VCaP (cell line): ENCODE results near the gene EFHC2.
"Not testable (repeated sequence)": the region's sequence is repeated elsewhere in the genome, so short reads cannot be mapped to it uniquely, and the experiment has no call there.

Experiments
- H3K27ac ChIP-seq: fragments of 450-650 bp; 2 replicates; pipeline ENCODE4 v1.5.1; 2017
- TF ChIP-seq, protein P1 (sequence below): fragments of 450-650 bp; conservative IDR thresholded peaks from 2 replicates; pipeline ENCODE4 v1.5.1; 2017; ENCODE audit warnings: mild to moderate bottlenecking, moderate library complexity

Gene EFHC2

DNA sequence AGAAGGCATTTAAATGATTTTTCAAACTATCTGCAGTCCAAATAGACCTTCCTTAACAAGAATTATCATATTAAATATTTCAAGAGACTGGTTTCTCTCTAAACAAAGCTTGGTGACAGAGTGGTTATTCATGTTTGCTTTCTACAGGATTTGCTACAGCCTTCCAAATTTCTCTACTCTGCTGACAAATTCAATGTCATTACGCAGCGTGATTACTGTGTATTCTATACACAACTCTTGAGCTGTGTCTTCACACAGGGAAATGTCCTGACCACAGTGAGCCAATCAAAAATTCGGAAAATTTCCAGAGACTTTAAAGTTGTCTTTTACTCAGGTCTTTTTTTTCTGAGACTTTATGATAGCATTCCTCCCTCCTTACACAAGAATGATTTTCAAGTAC, 75.6 kb downstream of the EFHC2 start:
- H3K27ac ChIP-seq = no peak overlapping the region
- TF ChIP-seq, protein P1, sequence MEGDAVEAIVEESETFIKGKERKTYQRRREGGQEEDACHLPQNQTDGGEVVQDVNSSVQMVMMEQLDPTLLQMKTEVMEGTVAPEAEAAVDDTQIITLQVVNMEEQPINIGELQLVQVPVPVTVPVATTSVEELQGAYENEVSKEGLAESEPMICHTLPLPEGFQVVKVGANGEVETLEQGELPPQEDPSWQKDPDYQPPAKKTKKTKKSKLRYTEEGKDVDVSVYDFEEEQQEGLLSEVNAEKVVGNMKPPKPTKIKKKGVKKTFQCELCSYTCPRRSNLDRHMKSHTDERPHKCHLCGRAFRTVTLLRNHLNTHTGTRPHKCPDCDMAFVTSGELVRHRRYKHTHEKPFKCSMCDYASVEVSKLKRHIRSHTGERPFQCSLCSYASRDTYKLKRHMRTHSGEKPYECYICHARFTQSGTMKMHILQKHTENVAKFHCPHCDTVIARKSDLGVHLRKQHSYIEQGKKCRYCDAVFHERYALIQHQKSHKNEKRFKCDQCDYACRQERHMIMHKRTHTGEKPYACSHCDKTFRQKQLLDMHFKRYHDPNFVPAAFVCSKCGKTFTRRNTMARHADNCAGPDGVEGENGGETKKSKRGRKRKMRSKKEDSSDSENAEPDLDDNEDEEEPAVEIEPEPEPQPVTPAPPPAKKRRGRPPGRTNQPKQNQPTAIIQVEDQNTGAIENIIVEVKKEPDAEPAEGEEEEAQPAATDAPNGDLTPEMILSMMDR = no peak

DNA sequence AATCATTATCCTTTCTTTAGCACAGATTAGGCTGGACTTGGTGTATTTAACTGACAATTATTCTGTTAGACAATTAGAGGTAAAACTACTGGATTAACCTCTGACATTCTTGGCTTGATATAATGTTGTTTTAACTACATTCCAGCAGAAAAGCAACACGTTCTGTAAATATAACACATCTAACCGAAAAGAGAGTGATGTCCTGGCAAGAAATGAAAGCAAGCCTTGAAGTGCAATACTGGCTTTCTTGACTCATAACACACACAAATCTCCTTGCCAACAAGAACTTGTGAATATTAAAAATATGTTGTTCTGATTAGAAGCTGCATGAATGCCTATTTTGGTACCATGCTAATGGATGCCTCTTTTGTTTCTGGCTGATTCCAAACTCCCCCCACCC, 76.4 kb downstream of the EFHC2 start:
- no peak overlapping the region for H3K27ac ChIP-seq
- TF ChIP-seq, protein P1 = no peak

DNA sequence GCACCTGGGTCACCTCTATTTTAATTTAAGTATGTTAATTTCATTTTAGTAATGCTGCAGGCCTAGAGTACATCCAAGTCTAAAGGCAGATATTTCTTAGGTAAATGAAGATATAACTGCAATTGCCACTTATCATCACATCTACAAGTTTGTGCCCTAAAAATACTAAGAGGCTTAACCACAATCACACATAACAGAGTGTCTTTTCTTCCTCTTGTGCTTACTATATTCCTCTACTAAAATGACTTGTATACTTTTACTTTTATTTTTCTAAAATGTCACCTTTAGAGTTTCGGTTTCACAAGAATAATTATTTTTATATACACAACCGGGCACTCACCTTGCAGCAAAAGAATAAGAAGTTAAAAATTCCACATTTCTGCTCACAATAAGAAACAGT, 77.9 kb downstream of the EFHC2 start:
- TF ChIP-seq, protein P1 = no peak
- H3K27ac ChIP-seq = no peak overlapping the region

DNA sequence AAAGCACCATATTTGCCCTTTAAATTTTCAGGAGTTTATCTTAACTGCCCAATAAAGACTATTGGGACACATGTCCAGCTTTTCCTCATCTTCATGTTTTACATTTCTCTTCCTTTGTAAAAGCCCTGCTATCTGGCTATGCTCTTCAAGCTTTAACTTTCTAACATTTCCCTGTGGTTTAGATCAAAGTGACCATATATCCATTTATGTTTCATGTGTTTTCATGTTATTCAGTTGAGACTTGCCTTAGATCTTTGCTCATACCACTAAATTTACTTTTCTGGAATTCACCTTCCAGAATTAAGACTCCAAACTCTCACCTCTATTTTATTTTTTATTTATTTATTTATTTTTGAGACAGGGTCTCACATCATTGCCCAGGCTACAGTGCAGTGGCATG, 78.5 kb downstream of the EFHC2 start:
- TF ChIP-seq, protein P1 = no peak
- no peak overlapping the region for H3K27ac ChIP-seq

DNA sequence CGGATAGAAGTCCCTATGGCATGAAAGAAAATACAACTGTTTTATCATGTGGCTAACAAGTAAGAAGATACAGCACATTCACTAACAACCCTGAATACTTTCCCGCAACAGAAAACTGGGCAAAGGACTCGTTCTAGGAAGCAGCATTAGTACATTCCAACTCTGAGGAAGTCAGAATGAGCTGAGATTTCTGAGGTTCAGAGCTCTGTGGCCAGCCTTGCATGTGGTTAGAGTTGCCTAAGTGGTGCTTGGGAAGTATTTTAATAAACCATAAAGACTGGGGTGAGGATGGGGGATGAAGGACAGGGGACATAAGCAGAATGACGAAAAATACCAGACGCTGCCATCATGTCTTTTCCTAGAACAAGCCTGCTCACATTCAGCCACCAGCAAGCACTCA, 82.2 kb downstream of the EFHC2 start:
- H3K27ac ChIP-seq = no peak overlapping the region

DNA sequence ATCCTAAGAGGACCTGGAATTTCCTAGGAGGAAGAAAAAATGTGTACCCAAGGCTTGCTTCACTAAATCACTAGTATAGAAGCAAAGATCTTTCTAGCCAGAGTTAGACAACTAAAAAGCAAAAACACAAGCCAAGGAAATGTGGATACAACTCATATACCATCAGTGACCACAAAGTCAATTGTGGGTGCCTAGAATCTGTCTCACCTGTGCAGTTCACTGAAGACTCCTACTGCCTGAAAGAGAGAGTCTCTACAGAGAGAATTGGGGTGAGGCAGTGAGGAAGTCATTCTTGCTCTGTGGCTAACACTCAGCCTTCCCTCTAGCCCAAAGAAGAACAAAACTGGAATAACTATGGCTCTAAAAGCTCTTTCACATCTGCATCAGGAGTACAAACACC, 82.9 kb downstream of the EFHC2 start:
- no peak overlapping the region for H3K27ac ChIP-seq
- TF ChIP-seq, protein P1 = no peak

More for the DNA sequence above, 82.2 kb downstream of the EFHC2 start:
- TF ChIP-seq, protein P1 = no peak

DNA sequence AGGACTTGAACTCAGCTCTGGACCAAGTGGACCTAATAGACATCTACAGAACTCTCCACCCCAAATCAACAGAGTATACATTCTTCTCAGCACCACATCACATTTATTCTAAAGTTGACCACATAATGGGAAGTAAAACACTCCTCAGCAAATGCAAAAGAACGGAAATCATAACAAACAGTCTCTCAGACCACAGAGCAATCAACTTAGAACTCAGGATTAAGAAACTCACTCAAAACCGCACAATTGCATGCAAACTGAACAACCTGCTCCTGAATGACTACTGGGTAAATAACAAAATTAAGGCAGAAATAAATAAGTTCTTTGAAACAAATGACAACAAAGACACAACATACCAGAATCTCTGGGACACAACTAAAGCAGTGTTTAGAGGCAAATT, 87.7 kb downstream of the EFHC2 start:
- H3K27ac ChIP-seq = not testable (repeated sequence)

DNA sequence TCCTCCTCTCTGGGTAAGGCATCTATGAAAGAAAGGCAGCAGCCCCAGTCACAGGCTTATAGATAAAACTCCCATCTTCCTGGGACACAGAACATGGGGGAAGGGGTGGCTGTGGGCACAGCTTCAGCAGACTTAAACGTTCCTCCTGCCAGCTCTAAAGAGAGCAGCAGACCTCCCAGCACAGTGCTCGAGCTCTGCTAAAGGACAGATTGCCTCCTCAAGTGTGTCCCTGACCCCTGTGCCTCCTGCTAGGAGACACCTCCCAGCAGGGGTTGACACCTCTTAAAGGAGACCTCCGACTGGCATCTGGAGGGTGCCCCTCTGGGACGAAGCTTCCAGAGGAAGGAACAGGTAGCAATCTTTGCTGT, 89.9 kb downstream of the EFHC2 start:
- TF ChIP-seq, protein P1 = no peak
- H3K27ac ChIP-seq = no peak overlapping the region

DNA sequence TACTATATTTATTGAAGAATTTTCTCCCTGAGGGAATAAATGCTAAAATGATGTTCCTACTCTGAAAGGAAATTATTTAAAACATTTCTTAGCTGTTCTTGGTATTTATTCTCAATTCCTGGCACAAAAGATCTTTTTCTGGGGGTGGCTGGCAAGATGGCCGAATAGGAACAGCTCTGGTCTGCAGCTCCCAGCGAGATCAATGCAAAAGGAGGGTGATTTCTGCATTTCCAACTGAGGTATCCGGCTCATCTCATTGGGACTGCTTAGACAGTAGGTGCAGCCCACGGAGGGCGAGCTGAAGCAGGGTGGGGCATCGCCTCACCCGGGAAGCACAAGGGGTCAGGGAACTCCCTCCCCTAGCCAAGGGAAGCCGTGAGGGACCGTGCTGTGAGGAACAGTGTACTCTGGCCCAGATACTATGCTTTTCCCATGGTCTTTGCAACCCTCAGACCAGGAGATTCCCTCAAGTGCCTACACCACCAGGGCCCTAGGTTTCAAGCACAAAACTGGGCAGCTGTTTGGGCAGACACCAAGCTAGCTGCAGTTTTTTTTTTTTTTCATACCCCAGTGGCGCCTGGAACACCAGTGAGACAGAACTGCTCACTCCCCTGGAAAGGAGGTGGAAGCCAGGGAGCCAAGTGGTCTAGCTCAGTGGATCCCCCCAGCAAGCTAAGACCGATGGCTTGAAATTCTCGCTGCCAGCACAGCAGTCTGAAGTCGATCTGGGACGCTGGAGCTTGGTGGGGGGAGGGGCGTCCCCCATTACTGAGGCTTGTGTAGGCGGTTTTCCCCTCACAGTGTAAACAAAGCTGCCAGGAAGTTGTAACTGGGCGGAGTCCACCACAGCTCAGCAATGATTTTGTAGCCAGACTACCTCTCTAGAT, 90.5 kb downstream of the EFHC2 start:
- not testable (repeated sequence) for H3K27ac ChIP-seq
